HG02588 (cell line): ENCODE results near the gene KCNQ5.
"Not testable (repeated sequence)": the region's sequence is repeated elsewhere in the genome, so short reads cannot be mapped to it uniquely, and the experiment has no call there.

Experiments used
- ATAC-seq: cut with Tn5 transposase; IDR thresholded peaks from one replicate; pipeline ENCODE4 v1.9.1; 2021; ENCODE audit warnings: mild to moderate bottlenecking, moderate library complexity; ENCODE audit not compliant: unreplicated experiment

The KCNQ5 gene

DNA sequence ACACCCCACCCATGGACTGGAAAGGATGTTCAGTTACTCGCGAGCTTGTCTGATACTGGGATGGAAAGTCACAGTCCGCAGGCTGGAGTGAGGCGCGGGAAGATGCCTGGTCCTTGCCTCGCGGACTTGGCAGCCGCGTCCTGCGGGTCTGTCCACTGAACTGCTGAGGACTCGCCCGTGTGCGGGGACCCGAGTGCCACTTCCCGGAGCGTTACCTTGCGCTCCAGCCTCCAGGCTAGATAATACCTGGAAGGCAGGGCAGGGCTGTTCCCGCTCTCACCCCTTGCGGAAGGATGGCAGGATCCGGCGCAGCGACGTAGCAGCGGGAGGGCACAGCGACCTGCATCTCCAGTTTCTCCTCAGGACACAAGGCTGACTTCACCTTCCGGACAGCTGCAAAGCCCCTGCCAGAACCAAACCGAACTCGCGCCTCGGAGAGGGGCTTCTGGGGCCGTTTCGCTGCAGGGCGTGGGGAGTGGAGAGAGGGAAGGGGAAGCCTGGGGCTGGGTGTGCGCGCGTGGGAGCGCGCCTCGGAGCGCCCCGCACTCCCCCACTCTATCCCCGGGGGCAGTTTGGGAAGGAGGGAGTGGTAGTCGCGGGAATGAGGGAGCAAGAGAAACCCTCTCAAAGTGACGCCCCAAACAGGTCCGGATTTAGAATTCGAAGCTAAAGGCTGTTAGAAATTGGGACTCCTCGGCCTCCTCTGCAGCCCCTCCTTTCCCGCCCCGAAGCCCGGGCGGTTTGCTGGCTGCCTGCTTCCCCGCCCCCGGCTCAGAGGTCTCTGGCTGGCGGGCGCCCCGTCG, at the start of gene KCNQ5:
KCNQ5 (plus strand) TSS at position 774 of the 803 bp plus-strand sequence.
- no peak for ATAC-seq

DNA sequence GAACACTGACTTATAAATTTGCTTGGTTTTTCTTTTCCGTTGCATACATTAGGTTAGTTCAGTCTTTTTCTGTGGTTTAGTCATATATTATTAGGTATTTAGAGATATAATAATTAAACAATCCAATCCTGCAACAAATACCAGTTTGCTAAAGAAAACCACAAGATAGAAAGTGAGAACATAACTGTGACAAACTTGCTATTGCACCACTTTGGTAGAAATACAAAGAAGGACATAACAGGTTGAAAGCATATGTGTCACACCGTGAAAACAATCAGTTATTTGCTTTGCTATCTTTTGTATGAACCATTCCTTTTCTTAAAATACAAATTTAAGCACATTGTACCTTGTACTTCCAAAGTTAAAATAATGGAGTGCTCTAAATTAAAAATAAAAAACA, 42.0 kb upstream of the KCNQ5 start:
- no peak for ATAC-seq

- ATAC-seq: no peak
These were observed 41.5 kb upstream of the KCNQ5 start for GRCh38 chr6:72580281-72580940.

GRCh38 chr6:72580950-72581349, 40.9 kb upstream of the KCNQ5 start:
- not testable (repeated sequence) for ATAC-seq

- ATAC-seq: no peak
These were observed 33.7 kb upstream of the KCNQ5 start for GRCh38 chr6:72588155-72588554.

DNA sequence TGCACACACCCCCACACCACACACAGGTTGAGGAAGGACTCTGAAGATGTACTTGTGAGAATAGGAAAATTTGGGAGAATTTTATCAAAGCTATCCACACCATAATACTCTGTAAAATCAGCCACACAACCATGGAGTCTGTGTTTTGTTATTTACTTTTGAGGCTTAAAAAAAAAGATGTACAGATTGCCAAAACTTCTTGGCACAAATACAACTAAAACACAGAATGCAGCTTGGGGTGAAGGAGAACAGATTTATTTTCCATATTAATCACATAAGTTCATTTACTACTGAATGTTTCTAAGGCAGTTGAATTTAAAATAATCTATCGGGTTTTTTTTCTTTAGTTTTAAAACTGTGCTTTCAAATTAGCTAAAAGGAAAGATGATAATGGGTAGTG, 32.8 kb upstream of the KCNQ5 start:
- no peak for ATAC-seq

DNA sequence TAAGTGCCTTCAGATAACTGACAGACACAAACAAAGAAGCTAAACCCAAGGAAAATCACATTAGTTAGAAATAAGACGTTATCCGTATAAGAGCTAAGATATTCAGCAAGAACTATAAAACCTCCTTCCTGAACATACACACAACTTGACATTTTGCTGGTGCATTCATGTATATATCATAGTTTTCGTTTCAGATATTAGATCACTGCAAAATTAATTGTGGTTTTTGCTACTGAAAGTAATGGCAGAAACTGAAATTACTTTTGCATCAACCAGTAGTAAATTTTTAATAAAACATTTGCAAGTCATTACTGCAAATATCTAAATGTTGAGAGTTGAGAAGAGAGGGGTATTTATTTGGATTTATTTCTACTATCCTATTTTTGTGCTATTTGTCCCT, 26.1 kb upstream of the KCNQ5 start:
- no peak for ATAC-seq

- ATAC-seq: no peak
These were observed 5.4 kb upstream of the KCNQ5 start for GRCh38 chr6:72616406-72617015.

DNA sequence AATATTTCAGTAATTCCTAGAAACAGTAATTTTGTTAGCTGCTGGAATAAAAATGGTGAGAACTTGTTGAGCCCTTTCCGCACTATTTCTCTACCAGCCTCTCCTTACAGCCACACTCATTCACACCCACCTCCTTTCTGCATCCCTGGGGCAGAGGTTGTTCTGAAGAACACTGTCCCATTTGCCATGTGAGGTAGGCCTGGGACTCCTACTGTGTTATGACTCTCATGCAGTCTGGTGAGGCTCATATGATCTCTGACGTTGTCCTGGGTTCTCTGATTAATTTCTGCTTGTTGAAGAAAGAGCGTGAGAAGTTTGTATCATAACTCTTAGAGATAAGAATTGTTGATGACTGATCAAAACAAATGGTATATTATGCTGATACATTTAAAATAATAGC, 4.1 kb upstream of the KCNQ5 start:
- ATAC-seq: no peak

- ATAC-seq: peak; percentile 74
These were observed 1.8 kb upstream of the KCNQ5 start for GRCh38 chr6:72619883-72620696.

GRCh38 chr6:72620871-72621290, 983 bp upstream of the KCNQ5 start:
- no peak for ATAC-seq

DNA sequence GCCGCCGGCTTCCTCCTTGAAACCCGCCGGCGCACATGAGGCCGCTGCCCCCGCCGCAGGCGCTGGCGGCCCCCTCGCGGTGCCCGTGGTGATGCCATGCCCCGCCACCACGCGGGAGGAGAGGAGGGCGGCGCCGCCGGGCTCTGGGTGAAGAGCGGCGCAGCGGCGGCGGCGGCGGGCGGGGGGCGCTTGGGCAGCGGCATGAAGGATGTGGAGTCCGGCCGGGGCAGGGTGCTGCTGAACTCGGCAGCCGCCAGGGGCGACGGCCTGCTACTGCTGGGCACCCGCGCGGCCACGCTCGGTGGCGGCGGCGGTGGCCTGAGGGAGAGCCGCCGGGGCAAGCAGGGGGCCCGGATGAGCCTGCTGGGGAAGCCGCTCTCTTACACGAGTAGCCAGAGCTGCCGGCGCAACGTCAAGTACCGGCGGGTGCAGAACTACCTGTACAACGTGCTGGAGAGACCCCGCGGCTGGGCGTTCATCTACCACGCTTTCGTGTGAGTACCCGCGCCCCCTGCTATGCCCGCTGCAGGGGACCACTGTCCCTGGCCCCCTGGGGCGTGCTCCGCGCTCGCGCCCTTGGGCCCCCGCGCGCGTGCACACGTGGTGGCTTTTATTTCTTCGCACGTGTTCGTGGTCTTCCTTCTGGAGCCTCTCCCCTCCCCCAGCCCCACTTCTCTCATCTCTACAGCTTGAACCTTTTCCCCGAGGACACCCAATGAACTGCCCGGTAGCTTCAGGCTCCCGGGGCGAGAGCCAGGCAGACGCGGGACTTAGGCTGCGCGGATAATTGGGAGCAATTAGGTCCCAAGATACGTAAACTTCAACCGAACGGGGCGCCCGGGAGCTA, 453 bp downstream of the KCNQ5 start:
- peak; percentile 29 for ATAC-seq

- ATAC-seq: no peak
These were observed 1.9 kb downstream of the KCNQ5 start for GRCh38 chr6:72623808-72624207.

- ATAC-seq: no peak
These were observed 2.8 kb downstream of the KCNQ5 start for GRCh38 chr6:72624557-72625160.

DNA sequence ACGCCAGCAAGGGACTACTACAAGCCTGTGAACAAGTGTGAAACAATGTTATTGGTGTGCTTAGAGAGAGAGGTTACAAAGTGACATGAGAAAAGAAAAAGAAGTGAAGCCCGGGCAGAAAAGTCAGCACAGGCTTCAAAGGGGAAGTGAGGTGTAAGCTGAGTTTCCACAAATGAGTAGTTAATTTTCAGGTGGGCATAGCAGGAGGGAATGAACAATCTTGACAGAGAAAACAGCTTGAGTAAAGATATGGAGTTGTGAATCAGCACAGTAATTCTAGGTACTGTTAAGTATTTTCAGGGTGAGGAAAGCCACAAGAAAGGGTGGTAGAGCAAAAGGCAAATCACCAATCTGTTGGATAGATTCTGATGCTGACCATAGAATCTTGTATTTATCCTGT, 4.3 kb downstream of the KCNQ5 start:
- peak; percentile 40 for ATAC-seq

DNA sequence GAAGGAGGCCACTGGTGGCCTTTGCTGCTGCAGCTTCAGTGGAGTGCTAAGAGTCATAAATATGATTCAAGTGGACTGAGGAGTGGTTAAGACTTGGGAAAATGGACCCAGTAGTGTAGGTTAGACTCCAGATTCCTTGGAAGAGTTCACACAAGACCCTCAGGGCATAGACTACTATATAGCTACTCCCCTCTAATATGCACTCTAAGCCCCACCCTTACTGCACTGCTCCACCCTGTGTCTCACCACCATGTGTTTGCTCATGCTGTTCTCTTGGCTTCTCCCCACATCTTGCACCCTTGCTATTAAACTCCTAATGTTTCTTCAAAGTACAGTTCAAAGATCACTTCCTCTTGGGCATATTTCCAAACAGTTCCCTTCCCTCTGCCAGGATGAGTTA, 5.7 kb downstream of the KCNQ5 start:
- ATAC-seq: no peak

DNA sequence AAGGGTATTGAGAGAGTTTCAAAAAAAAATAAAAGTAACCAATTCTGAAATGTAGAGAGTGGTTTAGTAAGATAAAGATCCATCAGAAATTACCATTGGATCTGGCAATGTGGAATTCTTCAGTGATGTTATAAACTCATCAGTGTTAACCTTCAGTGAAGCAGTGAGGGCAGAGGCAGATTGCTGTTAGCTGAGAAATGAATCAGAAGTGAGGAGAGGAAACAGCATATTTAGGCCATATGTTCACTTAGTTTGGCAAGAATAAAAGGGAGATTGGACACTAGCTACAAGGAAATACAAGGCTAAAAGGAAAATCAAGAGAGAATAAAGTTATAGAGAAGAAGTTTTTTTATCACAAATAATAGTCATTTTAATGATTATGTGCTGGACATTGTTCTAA, 9.6 kb downstream of the KCNQ5 start:
- ATAC-seq: no peak

- ATAC-seq: no peak
These were observed 13.8 kb downstream of the KCNQ5 start for GRCh38 chr6:72635636-72636035.

DNA sequence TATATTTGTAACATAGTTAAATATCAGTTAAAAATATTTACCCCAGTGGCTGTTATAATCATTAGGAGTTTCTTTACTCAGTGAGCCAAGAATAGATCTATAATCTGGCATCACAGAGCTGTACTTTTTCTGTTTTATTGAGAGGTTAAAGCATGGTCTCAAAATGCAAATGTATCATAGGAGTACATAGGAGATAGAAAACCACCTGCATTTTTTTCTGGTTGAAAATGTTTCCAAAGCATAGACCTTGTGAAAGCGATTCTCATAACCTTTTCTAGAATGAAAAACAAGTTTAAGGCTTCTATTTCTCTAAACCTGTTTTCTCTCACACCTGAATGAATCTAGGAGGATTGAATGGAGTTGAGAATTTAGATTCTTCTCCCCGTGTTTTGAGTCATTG, 14.4 kb downstream of the KCNQ5 start:
- peak; percentile 96 for ATAC-seq

- ATAC-seq: no peak
These were observed 14.9 kb downstream of the KCNQ5 start for GRCh38 chr6:72636786-72637185.
